K562 (cell line): Measurements from ENCODE around the gene FHIT. TPM values are rescaled to one million over a fixed set of nuclear protein-coding genes. Genes with fewer than 3 reads are reported as not detected.
"Not testable (repeated sequence)": the region's sequence is repeated elsewhere in the genome, so short reads cannot be mapped to it uniquely, and the experiment has no call there.

Source experiments
- ATAC-seq: fragments of 200-7000 bp; cut with Tn5 transposase; 3 replicates; pipeline ENCODE4 v1.9.1; 2020; ENCODE audit warnings: moderate library complexity
- BruUV-seq: library from RNA; stranded (reverse); fragments of 400-500 nt; replicated peaks from 2 replicates; lab custom pipeline; 2021; lab: Mats Ljungman, UMichigan
- CTCF ChIA-PET: fragments of 300-600 bp; formaldehyde crosslinking; extraction: SDS; loops from one replicate; lab custom pipeline; 2021; ENCODE audit warnings: low intra/inter-chr PET ratio; lab: Yijun Ruan, JAX
- POLR2A ChIA-PET: fragments of 300-600, 350-650 bp; sonication (Branson Sonifier 250); formaldehyde crosslinking; extraction: SDS; loops from one replicate; lab custom pipeline; 2021; ENCODE audit warnings: antibody characterized with exemption, inconsistent platforms; lab: Yijun Ruan, JAX
- DNase-seq, 4 experiments: peaks; one replicate each; pipeline versions ENCODE4 v3.0.0 to v3.0.0-alpha.2; 2011 to 2018; ENCODE audit warnings: low spot score in 3 of 4, mixed read lengths in 3 of 4; ENCODE audit errors: extremely low read depth in 1 of 4
- FAIRE-seq: peaks from 2 replicates; lab custom pipeline; 2011; peaks lifted over from hg19 to GRCh38; lab: Jason Lieb, UNC
- H2AFZ ChIP-seq: 2 replicates; pipeline ENCODE4 v1.6.0; 2011; ENCODE audit warnings: low read depth, low read length, control low read depth, inconsistent platforms
- H3K27ac ChIP-seq: fragments of 200-600 bp; 3 replicates; pipeline ENCODE4 v1.8.0; 2011; ENCODE audit warnings: low read depth, mild to moderate bottlenecking, control low read depth, inconsistent platforms, low read length, moderate library complexity, mixed read lengths; ENCODE audit errors: extremely low read depth
- H3K27me3 ChIP-seq, 2 experiments: fragments of 300-600 bp in 1 of 2; 2 replicates in 1 of 2; 3 replicates in 1 of 2; pipeline versions ENCODE4 v1.6.0 to v1.8.0; 2011; ENCODE audit warnings: inconsistent platforms in 2 of 2, low read length in 2 of 2, mild to moderate bottlenecking in 1 of 2, mixed read lengths in 1 of 2, moderate library complexity in 1 of 2; ENCODE audit not compliant: control insufficient read depth in 2 of 2, insufficient read depth in 2 of 2
- H3K36me3 ChIP-seq: fragments of 300-600 bp; 3 replicates; pipeline ENCODE4 v1.8.0; 2011; ENCODE audit warnings: mild to moderate bottlenecking, low read length, inconsistent platforms; ENCODE audit not compliant: control insufficient read depth, insufficient read depth
- H3K4me1 ChIP-seq, 2 experiments: fragments of 200-600 bp in 1 of 2; replicated peaks in 1 of 2; 2 replicates in 1 of 2; 3 replicates in 1 of 2; pipeline versions ENCODE4 v1.5.1 to v1.8.0; 2011; ENCODE audit warnings: inconsistent platforms in 2 of 2, low read length in 2 of 2, mild to moderate bottlenecking in 1 of 2, mixed read lengths in 1 of 2, moderate library complexity in 1 of 2; ENCODE audit not compliant: control insufficient read depth in 2 of 2, insufficient read depth in 2 of 2
- H3K4me2 ChIP-seq: 2 replicates; pipeline ENCODE4 v1.6.1; 2011; ENCODE audit warnings: low read length, control low read depth, inconsistent platforms, mixed read lengths; ENCODE audit not compliant: insufficient read depth
- H3K4me3 ChIP-seq: fragments of 200-600 bp; sonication (generic), shearing (Covaris generic); 2 replicates; pipeline ENCODE4 v1.5.1; 2016; ENCODE audit warnings: control low read depth, inconsistent platforms
- H3K79me2 ChIP-seq: fragments of 200-600 bp; 3 replicates; pipeline ENCODE4 v1.8.0; 2011; ENCODE audit warnings: low read length, inconsistent platforms; ENCODE audit not compliant: control insufficient read depth, insufficient read depth
- H3K9ac ChIP-seq, 2 experiments: 2 replicates each; pipeline versions ENCODE4 v1.6.0 to v1.6.1; 2011; ENCODE audit warnings: low read depth in 2 of 2, low read length in 2 of 2, control low read depth in 1 of 2, inconsistent platforms in 1 of 2, mild to moderate bottlenecking in 1 of 2, mixed read lengths in 1 of 2; ENCODE audit not compliant: insufficient read depth in 1 of 2
- H3K9me1 ChIP-seq: one replicate; pipeline ENCODE4 v1.6.0; 2011; ENCODE audit warnings: inconsistent platforms, mild to moderate bottlenecking, low read length, moderate library complexity; ENCODE audit not compliant: control insufficient read depth, insufficient read depth
- H3K9me3 ChIP-seq: replicated peaks from 2 replicates; pipeline ENCODE4 v1.5.1; 2011; ENCODE audit warnings: low read depth, low read length, inconsistent platforms; ENCODE audit not compliant: control insufficient read depth, insufficient read depth
- H4K20me1 ChIP-seq: replicated peaks from 2 replicates; pipeline ENCODE4 v1.6.1; 2011; ENCODE audit warnings: low read length, inconsistent platforms, mixed read lengths; ENCODE audit not compliant: control insufficient read depth, insufficient read depth
- CREBBP ChIP-seq: IDR thresholded peaks from one replicate; pipeline ENCODE4 v1.6.1; 2012; ENCODE audit warnings: low read depth, mild to moderate bottlenecking, control low read depth, inconsistent platforms, low read length
- ERF ChIP-seq: fragments of 450-650 bp; formaldehyde crosslinking; IDR thresholded peaks from 2 replicates; pipeline ENCODE4 v1.4.0; 2020; ENCODE audit warnings: mild to moderate bottlenecking, mixed read lengths
- ESRRB ChIP-seq: fragments of 250-450 bp; sonication (Bioruptor Pico); IDR thresholded peaks from 2 replicates; pipeline ENCODE4 v1.5.0; 2020; ENCODE audit warnings: mild to moderate bottlenecking, moderate library complexity, borderline replicate concordance
- HSF4 ChIP-seq: fragments of 250-450 bp; sonication (Bioruptor Pico); IDR thresholded peaks from 2 replicates; pipeline ENCODE4 v2.1.2; 2022; ENCODE audit warnings: mild to moderate bottlenecking, moderate library complexity, borderline replicate concordance
- RBM39 ChIP-seq: fragments of 200-400 bp; formaldehyde crosslinking; optimal IDR thresholded peaks from 2 replicates; pipeline ENCODE3; 2018; ENCODE audit warnings: low read depth, low read length
- TCFL5 ChIP-seq: fragments of 250-450 bp; sonication (Bioruptor Pico); conservative IDR thresholded peaks from 2 replicates; pipeline ENCODE4 v1.6.1; 2021; ENCODE audit warnings: mild to moderate bottlenecking, moderate library complexity, matching md5 sums
- ZNF282 ChIP-seq: sonication (generic); formaldehyde crosslinking; IDR thresholded peaks from 2 replicates; pipeline ENCODE4 v1.8.1; 2023; ENCODE audit warnings: missing genetic modification reagents
- WGBS: fragments of 100-300 bp; shearing (Covaris generic); methylation state at CpG from one replicate; pipeline ENCODE4 v1.1.6; 2016; ENCODE audit warnings: low coverage, mixed read lengths; ENCODE audit not compliant: insufficient coverage; ENCODE audit errors: missing lambda C conversion rate; 5-methylcytosine and 5-hydroxymethylcytosine counted together
- in situ Hi-C: fragments of 300-500 bp; cut with MboI; formaldehyde crosslinking; loops from 4 replicates; pipeline ENCODE4 v1.15.0; 2018; ENCODE audit warnings: inconsistent platforms, mixed read lengths
- intact Hi-C: fragments of 100-400 bp; cut with micrococcal nuclease; formaldehyde crosslinking; loops from 2 replicates; pipeline ENCODE4 v1.14.2; 2022
- polyA plus RNA-seq, 8 experiments: library from polyadenylated mRNA; depleted of rRNA in 4 of 8; stranded (reverse) in 5 of 8; unstranded in 3 of 8; fragments of >200 nt; fragmentation: Nextera tagmentation in 2 of 8; fragmentation: Illumina TruSeq in 1 of 8; extraction: Ambion mirVana in 2 of 8; extraction: Trizol in 1 of 8; gene quantifications; 2 replicates each; pipeline versions ENCODE4 v1.2.1 to v1.2.3, GENCODE V29; 2011 to 2014; ENCODE audit warnings: inconsistent platforms in 1 of 8, missing spikeins in 1 of 8
- total RNA-seq, 7 experiments: library from RNA; depleted of rRNA in 6 of 7; stranded (reverse); fragments of >200 nt in 6 of 7; fragmentation: Illumina TruSeq in 2 of 7; extraction: Trizol in 2 of 7; gene quantifications; 2 replicates each; pipeline versions ENCODE4 v1.2.1 to v1.2.3, GENCODE V29; 2011 to 2021; ENCODE audit warnings: low replicate concordance in 1 of 7
- TF ChIP-seq, protein P1 (sequence below): fragments of 250-450 bp; sonication (Bioruptor Pico); IDR thresholded peaks from 2 replicates; pipeline ENCODE4 v1.5.0; 2022; ENCODE audit warnings: mild to moderate bottlenecking
- TF ChIP-seq, protein P2 (sequence below): fragments of 250-450 bp; sonication (Bioruptor Pico); IDR thresholded peaks from 2 replicates; pipeline ENCODE4 v1.8.0; 2021; ENCODE audit warnings: mild to moderate bottlenecking, moderate library complexity

Gene FHIT
- total and polyA plus RNA-seq, 9 of the 15 experiments (the other 6 are each of a cell fraction or from before 2014, with no cell fraction given) = 1.7 to 9.1 (median 4.3) TPM

DNA sequence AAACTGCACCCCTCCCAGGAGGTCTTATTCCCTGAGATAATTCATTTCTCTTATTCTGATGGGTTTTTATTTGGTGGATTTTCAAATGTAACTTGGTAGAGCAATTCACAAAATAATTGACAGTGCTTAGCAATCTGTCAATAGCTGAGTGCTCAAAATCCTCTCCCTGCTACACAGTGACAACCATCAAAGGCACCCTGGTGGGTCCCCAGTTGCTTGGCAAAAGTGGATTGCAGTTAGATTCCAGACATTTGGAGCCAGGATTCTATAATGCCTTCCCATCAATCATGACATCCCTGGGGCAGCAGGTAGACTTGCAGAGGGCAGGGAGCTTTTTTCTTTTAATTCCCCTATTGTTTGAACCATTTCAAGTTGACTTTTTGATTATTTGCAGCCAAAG is 59.0 kb downstream of the FHIT start (continued):
- no peak for TF ChIP-seq ZNF282 (CRISPR knock-in tag)

DNA sequence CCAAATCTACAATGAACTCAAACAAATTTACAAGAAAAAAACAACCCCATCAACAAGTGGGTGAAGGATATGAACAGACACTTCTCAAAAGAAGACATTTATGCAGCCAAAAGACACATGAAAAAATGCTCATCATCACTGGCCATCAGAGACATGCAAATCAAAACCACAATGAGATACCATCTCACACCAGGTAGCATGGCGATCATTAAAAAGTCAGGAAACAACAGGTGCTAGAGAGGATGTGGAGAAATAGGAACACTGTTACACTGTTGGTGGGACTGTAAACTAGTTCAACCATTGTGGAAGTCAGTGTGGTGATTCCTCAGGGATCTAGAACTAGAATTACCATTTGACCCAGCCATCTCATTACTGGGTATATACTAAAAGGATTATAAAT is 61.0 kb downstream of the FHIT start:
- H3K9ac ChIP-seq, DNase-seq, H3K27me3 ChIP-seq, H3K9me1 ChIP-seq, FAIRE-seq, in situ Hi-C loops, POLR2A ChIA-PET, H3K4me1 ChIP-seq, H3K4me2 ChIP-seq, ATAC-seq, BruUV-seq, H4K20me1 ChIP-seq, CTCF ChIA-PET, H3K4me3 ChIP-seq, intact Hi-C loops, H3K27ac ChIP-seq, H3K79me2 ChIP-seq, H2AFZ ChIP-seq, H3K36me3 ChIP-seq, H3K9me3 ChIP-seq: not testable (repeated sequence)
- 50% methylated on average over 1 of the region's 1 CpG for WGBS

DNA sequence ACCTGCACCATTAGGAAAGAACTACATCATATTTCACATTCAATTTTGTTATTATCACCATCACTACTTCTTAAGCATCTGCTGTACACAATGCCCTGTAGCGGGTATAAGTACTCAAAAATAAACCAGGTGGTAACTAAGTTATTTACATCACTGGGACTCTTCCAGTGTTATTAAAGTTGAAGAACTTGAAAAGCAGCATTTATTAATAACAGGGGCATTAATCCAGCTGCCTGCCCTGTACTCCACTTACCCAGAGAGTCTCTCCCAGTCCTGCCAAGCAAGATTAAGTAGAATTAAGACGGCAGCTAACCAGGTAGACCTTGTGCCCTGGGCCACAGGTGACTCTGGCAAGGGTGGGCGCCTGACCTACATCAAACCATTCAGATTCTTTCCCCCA is 65.2 kb downstream of the FHIT start:
- H3K79me2 ChIP-seq = no peaks in the 10 kb centered on the region; the same call in 2 of the 3 replicates
- DNase-seq (no peak), FAIRE-seq (no peak), ATAC-seq (no peak)
- WGBS = 8% methylated on average over 2 of the region's 3 CpGs
- no TSS peak for BruUV-seq
- in situ Hi-C loops = no loop called here
- ChIA-PET POLR2A (no interaction called here), CTCF (no interaction called here)
- H3K4me3 ChIP-seq = no peak overlapping the region
- H3K36me3 ChIP-seq = no peaks in the 10 kb centered on the region
- H2AFZ ChIP-seq = no peak overlapping the region
- H3K9me1 ChIP-seq = no peaks in the 10 kb centered on the region
- no peaks in the 10 kb centered on the region for H4K20me1 ChIP-seq
- no peak overlapping the region for H3K27ac ChIP-seq
- intact Hi-C loops = no loop called here
- no peaks in the 10 kb centered on the region for H3K4me1 ChIP-seq
- no peaks in the 10 kb centered on the region for H3K9me3 ChIP-seq
- no peaks in the 10 kb centered on the region for H3K27me3 ChIP-seq
- H3K9ac ChIP-seq = no peak overlapping the region
- no peak overlapping the region for H3K4me2 ChIP-seq
- no peak for TF ChIP-seq HSF4 (CRISPR knock-in tag)
- no peak for TF ChIP-seq CREBBP
- no peak for TF ChIP-seq RBM39
- TF ChIP-seq, protein P1, sequence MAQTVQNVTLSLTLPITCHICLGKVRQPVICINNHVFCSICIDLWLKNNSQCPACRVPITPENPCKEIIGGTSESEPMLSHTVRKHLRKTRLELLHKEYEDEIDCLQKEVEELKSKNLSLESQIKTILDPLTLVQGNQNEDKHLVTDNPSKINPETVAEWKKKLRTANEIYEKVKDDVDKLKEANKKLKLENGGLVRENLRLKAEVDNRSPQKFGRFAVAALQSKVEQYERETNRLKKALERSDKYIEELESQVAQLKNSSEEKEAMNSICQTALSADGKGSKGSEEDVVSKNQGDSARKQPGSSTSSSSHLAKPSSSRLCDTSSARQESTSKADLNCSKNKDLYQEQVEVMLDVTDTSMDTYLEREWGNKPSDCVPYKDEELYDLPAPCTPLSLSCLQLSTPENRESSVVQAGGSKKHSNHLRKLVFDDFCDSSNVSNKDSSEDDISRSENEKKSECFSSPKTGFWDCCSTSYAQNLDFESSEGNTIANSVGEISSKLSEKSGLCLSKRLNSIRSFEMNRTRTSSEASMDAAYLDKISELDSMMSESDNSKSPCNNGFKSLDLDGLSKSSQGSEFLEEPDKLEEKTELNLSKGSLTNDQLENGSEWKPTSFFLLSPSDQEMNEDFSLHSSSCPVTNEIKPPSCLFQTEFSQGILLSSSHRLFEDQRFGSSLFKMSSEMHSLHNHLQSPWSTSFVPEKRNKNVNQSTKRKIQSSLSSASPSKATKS = no peak
- TF ChIP-seq, protein P2, sequence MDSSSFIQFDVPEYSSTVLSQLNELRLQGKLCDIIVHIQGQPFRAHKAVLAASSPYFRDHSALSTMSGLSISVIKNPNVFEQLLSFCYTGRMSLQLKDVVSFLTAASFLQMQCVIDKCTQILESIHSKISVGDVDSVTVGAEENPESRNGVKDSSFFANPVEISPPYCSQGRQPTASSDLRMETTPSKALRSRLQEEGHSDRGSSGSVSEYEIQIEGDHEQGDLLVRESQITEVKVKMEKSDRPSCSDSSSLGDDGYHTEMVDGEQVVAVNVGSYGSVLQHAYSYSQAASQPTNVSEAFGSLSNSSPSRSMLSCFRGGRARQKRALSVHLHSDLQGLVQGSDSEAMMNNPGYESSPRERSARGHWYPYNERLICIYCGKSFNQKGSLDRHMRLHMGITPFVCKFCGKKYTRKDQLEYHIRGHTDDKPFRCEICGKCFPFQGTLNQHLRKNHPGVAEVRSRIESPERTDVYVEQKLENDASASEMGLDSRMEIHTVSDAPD (CRISPR knock-in tag) = no peak
- no peak for TF ChIP-seq ERF (CRISPR knock-in tag)
- no peak for TF ChIP-seq TCFL5 (CRISPR knock-in tag)
- TF ChIP-seq ESRRB = no peak
